PC-3 (cell line): ENCODE results near the gene XG. TPM values are rescaled to one million over a fixed set of nuclear protein-coding genes. Genes with fewer than 3 reads are reported as not detected.
A peak's percentile ranks its signal among the peaks of the same experiment; 100 is the strongest.

Experiments
- ATAC-seq: fragments of 200-7000 bp; cut with Tn5 transposase; 2 replicates; pipeline ENCODE4 v1.9.1; 2020; ENCODE audit warnings: mild to moderate bottlenecking, moderate library complexity
- BruUV-seq: library from RNA; stranded (reverse); fragments of 400-500 nt; replicated peaks from 2 replicates; lab custom pipeline; 2021; lab: Mats Ljungman, UMichigan
- CTCF ChIA-PET: fragments of 300-600 bp; sonication (Branson Sonifier 250); formaldehyde crosslinking; loops from one replicate; lab custom pipeline; 2022; ENCODE audit warnings: antibody characterized with exemption; lab: Charles Lee
- POLR2A ChIA-PET: fragments of 300-600 bp; sonication (Branson Sonifier 250); formaldehyde crosslinking; loops from one replicate; lab custom pipeline; 2022; ENCODE audit warnings: antibody characterized with exemption; ENCODE audit not compliant: unreplicated experiment; lab: Charles Lee
- DNase-seq: peaks from one replicate; pipeline ENCODE4 v3.0.0-alpha.2; 2015
- H2AFZ ChIP-seq: fragments of 300-600 bp; sonication (generic); 2 replicates; pipeline ENCODE4 v1.6.0; 2016; ENCODE audit warnings: antibody characterized with exemption, low read length
- H3F3A ChIP-seq: fragments of 300-600 bp; sonication (generic); one replicate; pipeline ENCODE4 v1.6.0; 2017; ENCODE audit warnings: antibody characterized with exemption, low read length, control low read depth, mild to moderate bottlenecking; ENCODE audit not compliant: unreplicated experiment
- H3K27ac ChIP-seq: fragments of 300-600 bp; sonication (generic); 2 replicates; pipeline ENCODE4 v1.5.1; 2016; ENCODE audit warnings: mild to moderate bottlenecking, low read length
- H3K27me3 ChIP-seq: fragments of 300-600 bp; sonication (generic); 2 replicates; pipeline ENCODE4 v1.6.1; 2016; ENCODE audit warnings: low read length, mixed read lengths
- H3K36me3 ChIP-seq: fragments of 300-600 bp; sonication (generic); 2 replicates; pipeline ENCODE4 v1.6.1; 2016; ENCODE audit warnings: low read depth, mixed run types, low read length, mixed read lengths
- H3K4me1 ChIP-seq: fragments of 300-600 bp; sonication (generic); 2 replicates; pipeline ENCODE4 v1.5.1; 2016; ENCODE audit warnings: low read length; ENCODE audit not compliant: insufficient read depth
- H3K4me2 ChIP-seq: fragments of 300-600 bp; sonication (generic); 2 replicates; pipeline ENCODE4 v1.6.0; 2016; ENCODE audit warnings: low read length
- H3K4me3 ChIP-seq: fragments of 300-600 bp; sonication (generic); 2 replicates; pipeline ENCODE4 v1.5.1; 2016; ENCODE audit warnings: mild to moderate bottlenecking, low read length, mixed read lengths
- H3K79me2 ChIP-seq: fragments of 300-600 bp; sonication (generic); 2 replicates; pipeline ENCODE4 v1.6.1; 2017; ENCODE audit warnings: low read length, mixed read lengths
- H3K9ac ChIP-seq: fragments of 300-600 bp; sonication (generic); 2 replicates; pipeline ENCODE4 v1.6.0; 2016; ENCODE audit warnings: mild to moderate bottlenecking, low read length
- H3K9me2 ChIP-seq: fragments of 300-600 bp; sonication (generic); replicated peaks from 2 replicates; pipeline ENCODE4 v1.6.1; 2016; ENCODE audit warnings: mixed run types, low read length, mixed read lengths
- H3K9me3 ChIP-seq: fragments of 300-600 bp; sonication (generic); 2 replicates; pipeline ENCODE4 v1.6.1; 2016; ENCODE audit warnings: low read length, mixed read lengths
- H4K20me1 ChIP-seq: fragments of 300-600 bp; sonication (generic); 2 replicates; pipeline ENCODE4 v1.6.1; 2016; ENCODE audit warnings: low read length, mixed read lengths
- EZH2 ChIP-seq: fragments of 300-600 bp; sonication (generic); IDR thresholded peaks from one replicate; pipeline ENCODE4 v1.6.1; 2017; ENCODE audit warnings: antibody characterized with exemption, mild to moderate bottlenecking, low read length; ENCODE audit not compliant: unreplicated experiment
- EZH2phosphoT487 ChIP-seq: fragments of 300-600 bp; sonication (generic); IDR thresholded peaks from 2 replicates; pipeline ENCODE4 v1.6.1; 2018; ENCODE audit warnings: mild to moderate bottlenecking, antibody characterized with exemption, low read length, borderline replicate concordance
- intact Hi-C: fragments of 100-400 bp; cut with micrococcal nuclease; formaldehyde crosslinking; loops from 2 replicates; pipeline ENCODE4 v1.9.0; 2023
- total RNA-seq: library from RNA; depleted of rRNA; stranded (reverse); fragments of >200 nt; gene quantifications from 2 replicates; pipeline ENCODE4 v1.2.3, GENCODE V29; 2014
- TF ChIP-seq, protein P1 (sequence below): fragments of 300-600 bp; sonication (generic); conservative IDR thresholded peaks from 2 replicates; pipeline ENCODE4 v1.5.1; 2017; ENCODE audit warnings: antibody characterized with exemption, low read depth, mild to moderate bottlenecking, low read length

The XG gene
- total RNA-seq, 1 experiment from 2014 or later: not detected

DNA sequence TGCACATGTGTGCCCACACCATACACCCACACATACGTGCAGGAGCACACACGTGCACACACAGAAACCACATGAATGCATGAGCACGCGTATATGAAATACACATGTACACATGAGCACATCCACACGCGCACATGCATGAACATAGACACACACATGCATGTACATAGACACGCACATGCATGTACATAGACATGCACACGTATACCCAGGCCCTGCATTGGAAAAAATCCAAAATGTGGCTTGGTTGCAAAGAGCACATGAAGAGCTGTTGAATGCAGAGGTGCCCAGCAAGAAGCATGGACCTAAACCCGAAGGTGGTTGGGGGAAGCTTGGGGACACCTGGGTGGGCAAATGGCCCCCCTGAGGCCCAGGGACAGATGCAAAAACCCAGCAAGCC is 42.3 kb upstream of the XG start:
- Histone ChIP-seq H3K9ac (peak overlapping the region; percentile 61), H2AFZ (no peak overlapping the region), H3K27ac (peak overlapping the region; percentile 94), H4K20me1 (no peaks in the 10 kb centered on the region), H3K9me2 (no peaks in the 10 kb centered on the region), H3K4me1 (peaks cover 44% of the 10 kb centered on the region), H3K4me3 (peak overlapping the region; percentile 45; the same call in 1 of the 2 replicates), H3F3A (no peaks in the 10 kb centered on the region), H3K36me3 (peaks cover 7% of the 10 kb centered on the region; the same call in 1 of the 2 replicates), H3K9me3 (no peaks in the 10 kb centered on the region), H3K4me2 (peak overlapping the region; percentile 87), H3K27me3 (no peaks in the 10 kb centered on the region), H3K79me2 (peaks cover 68% of the 10 kb centered on the region)
- no peak for ATAC-seq
- no TSS peak for BruUV-seq
- TF ChIP-seq EZH2phosphoT487: no peak
- TF ChIP-seq EZH2: no peak
- TF ChIP-seq, protein P1, sequence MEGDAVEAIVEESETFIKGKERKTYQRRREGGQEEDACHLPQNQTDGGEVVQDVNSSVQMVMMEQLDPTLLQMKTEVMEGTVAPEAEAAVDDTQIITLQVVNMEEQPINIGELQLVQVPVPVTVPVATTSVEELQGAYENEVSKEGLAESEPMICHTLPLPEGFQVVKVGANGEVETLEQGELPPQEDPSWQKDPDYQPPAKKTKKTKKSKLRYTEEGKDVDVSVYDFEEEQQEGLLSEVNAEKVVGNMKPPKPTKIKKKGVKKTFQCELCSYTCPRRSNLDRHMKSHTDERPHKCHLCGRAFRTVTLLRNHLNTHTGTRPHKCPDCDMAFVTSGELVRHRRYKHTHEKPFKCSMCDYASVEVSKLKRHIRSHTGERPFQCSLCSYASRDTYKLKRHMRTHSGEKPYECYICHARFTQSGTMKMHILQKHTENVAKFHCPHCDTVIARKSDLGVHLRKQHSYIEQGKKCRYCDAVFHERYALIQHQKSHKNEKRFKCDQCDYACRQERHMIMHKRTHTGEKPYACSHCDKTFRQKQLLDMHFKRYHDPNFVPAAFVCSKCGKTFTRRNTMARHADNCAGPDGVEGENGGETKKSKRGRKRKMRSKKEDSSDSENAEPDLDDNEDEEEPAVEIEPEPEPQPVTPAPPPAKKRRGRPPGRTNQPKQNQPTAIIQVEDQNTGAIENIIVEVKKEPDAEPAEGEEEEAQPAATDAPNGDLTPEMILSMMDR: no peak
- intact Hi-C loops: loop anchor here (5.0 kb wide), 1 partner anchor 67 kb away; no protein-coding TSS in a partner anchor
- CTCF ChIA-PET: no interaction called here
- DNase-seq: no peak
- POLR2A ChIA-PET: no interaction called here

DNA sequence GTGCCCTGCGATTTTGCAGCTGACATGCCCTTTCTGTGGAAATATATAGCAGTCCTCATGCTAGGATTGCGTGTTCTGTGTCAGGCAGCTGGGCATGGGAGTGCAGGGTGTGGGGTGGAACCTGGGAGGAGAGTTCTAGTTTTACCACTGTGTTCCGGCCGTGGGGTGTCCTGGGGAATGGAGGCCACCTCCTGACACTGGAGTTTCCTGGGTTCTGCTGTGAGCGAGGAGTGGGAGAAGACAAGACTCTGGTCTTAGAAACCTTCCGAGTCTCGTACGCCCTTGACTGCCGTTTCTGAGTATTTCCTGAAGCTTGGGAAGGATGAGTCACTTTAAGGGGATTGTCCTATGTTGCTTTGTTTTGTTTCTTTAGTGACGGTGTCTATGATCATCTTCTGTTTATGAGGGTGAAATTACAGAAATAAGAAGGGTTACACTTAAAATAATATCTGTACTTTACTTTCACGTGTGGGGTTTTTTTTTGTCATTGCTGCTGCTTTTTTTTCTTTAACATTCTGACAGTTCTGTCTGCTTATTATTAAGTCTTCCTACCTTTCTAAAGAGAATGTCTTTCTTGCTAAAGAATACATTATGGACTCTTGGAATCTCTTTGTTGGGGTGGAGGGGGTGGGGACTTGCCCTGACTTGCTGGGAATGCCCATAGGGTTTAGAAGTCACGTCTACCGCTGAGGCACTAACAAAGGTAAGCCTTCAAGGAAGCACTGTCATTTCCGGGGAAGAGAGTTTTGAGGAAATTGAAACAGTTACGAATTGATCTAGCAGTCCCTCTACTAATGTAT is 41.6 kb upstream of the XG start:
- H3K4me3 ChIP-seq: peak overlapping the region; percentile 45; the same call in 1 of the 2 replicates
- H3K4me1 ChIP-seq: peaks cover 44% of the 10 kb centered on the region
- peak overlapping the region; percentile 61 for H3K9ac ChIP-seq
- peaks cover 7% of the 10 kb centered on the region; the same call in 1 of the 2 replicates for H3K36me3 ChIP-seq
- BruUV-seq: TSS peak; percentile 98
- no peaks in the 10 kb centered on the region for H3K9me2 ChIP-seq
- H2AFZ ChIP-seq: no peak overlapping the region
- TF ChIP-seq, protein P1: no peak
- TF ChIP-seq EZH2phosphoT487 (no peak), EZH2 (no peak)
- H3K4me2 ChIP-seq: peak overlapping the region; percentile 87
- ATAC-seq (peak; percentile 71), DNase-seq (peak; percentile 76)
- H4K20me1 ChIP-seq: no peaks in the 10 kb centered on the region
- CTCF ChIA-PET: no interaction called here
- POLR2A ChIA-PET: no interaction called here
- no peaks in the 10 kb centered on the region for H3F3A ChIP-seq
- no peaks in the 10 kb centered on the region for H3K9me3 ChIP-seq
- intact Hi-C loops: loop anchor here (5.0 kb wide), 1 partner anchor 33 kb away; no protein-coding TSS in a partner anchor
- H3K27ac ChIP-seq: peak overlapping the region; percentile 94
- H3K79me2 ChIP-seq: peaks cover 61% of the 10 kb centered on the region
- H3K27me3 ChIP-seq: no peaks in the 10 kb centered on the region

DNA sequence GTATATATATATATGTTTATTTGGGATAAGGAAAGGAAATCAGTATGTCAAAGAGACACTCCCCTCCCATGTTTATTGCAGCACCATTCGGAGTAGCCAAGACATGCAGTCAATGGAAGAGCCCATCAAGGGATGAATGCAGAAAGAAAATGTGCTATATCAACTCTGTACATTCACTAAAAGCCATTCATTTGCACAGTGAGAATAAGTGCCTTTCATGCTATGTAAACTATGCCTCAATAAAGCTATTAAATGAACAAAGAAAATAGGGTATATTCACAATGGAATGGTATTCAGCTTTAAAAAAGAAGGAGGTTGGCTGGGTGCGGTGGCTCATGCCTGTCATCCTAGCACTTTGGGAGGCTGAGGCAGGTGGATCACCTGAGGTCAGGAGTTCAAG is 40.4 kb upstream of the XG start:
- Histone ChIP-seq H3K79me2 (peaks cover 49% of the 10 kb centered on the region), H3F3A (no peaks in the 10 kb centered on the region), H3K27ac (no peak overlapping the region), H3K27me3 (no peaks in the 10 kb centered on the region), H3K9me2 (no peaks in the 10 kb centered on the region), H3K4me3 (no peak overlapping the region), H4K20me1 (no peaks in the 10 kb centered on the region), H3K36me3 (peaks cover 7% of the 10 kb centered on the region; the same call in 1 of the 2 replicates), H3K4me1 (peaks cover 41% of the 10 kb centered on the region), H3K4me2 (no peak overlapping the region), H2AFZ (no peak overlapping the region), H3K9ac (no peak overlapping the region), H3K9me3 (no peaks in the 10 kb centered on the region)
- CTCF ChIA-PET: no interaction called here
- intact Hi-C loops: loop anchor here (5.0 kb wide), 1 partner anchor 34 kb away; no protein-coding TSS in a partner anchor
- POLR2A ChIA-PET: no interaction called here
- no peak for DNase-seq
- TF ChIP-seq EZH2phosphoT487 (no peak), EZH2 (no peak)
- TF ChIP-seq, protein P1: no peak
- ATAC-seq: no peak
- no TSS peak for BruUV-seq
